NCI-H2171 treated with DMSO at 0.1 percent for 48 hours (cell line): Measurements from ENCODE around the gene PRRX2.

Source experiments
- DNase-seq: peaks from one replicate; lab custom pipeline; 2025; lab: John Stamatoyannopoulos, UW

The PRRX2 gene

GRCh38 chr9:129709438-129710168, 44.2 kb downstream of the PRRX2 start:
- DNase-seq: no peak

GRCh38 chr9:129710169-129710453, 44.7 kb downstream of the PRRX2 start:
- no peak for DNase-seq

GRCh38 chr9:129712634-129713401, 47.4 kb downstream of the PRRX2 start:
- DNase-seq: no peak

- no peak for DNase-seq
Observed at GRCh38 chr9:129713402-129713679, 47.9 kb downstream of the PRRX2 start.

- DNase-seq: no peak
Observed at GRCh38 chr9:129714511-129715061, 49.1 kb downstream of the PRRX2 start.

GRCh38 chr9:129716091-129716490, 50.6 kb downstream of the PRRX2 start:
- no peak for DNase-seq

GRCh38 chr9:129717991-129718390, 52.5 kb downstream of the PRRX2 start:
- DNase-seq: no peak

- DNase-seq: no peak
Observed at GRCh38 chr9:129718647-129719046, 53.2 kb downstream of the PRRX2 start.

- no peak for DNase-seq
Observed at GRCh38 chr9:129719135-129719534, 53.7 kb downstream of the PRRX2 start.

GRCh38 chr9:129720181-129720864, 54.9 kb downstream of the PRRX2 start:
- DNase-seq: no peak

- DNase-seq: no peak
Observed at GRCh38 chr9:129720865-129721545, 55.6 kb downstream of the PRRX2 start.

GRCh38 chr9:129722913-129723312, 57.5 kb downstream of the PRRX2 start:
- no peak for DNase-seq

GRCh38 chr9:129724456-129725190, 59.2 kb downstream of the PRRX2 start:
- no peak for DNase-seq

GRCh38 chr9:129725795-129726251, 60.4 kb downstream of the PRRX2 start:
- no peak for DNase-seq

- peak; percentile 97 for DNase-seq
Observed at GRCh38 chr9:129726322-129727160, 61.1 kb downstream of the PRRX2 start.

GRCh38 chr9:129728744-129729143, 63.3 kb downstream of the PRRX2 start:
- DNase-seq: no peak

- DNase-seq: no peak
Observed at GRCh38 chr9:129731477-129732085, 66.1 kb downstream of the PRRX2 start.

- DNase-seq: no peak
Observed at GRCh38 chr9:129732100-129732499, 66.7 kb downstream of the PRRX2 start.

GRCh38 chr9:129732946-129733631, 67.6 kb downstream of the PRRX2 start:
- no peak for DNase-seq

- DNase-seq: no peak
Observed at GRCh38 chr9:129733632-129733953, 68.1 kb downstream of the PRRX2 start.
